Bronchial smooth muscle cell (primary cell): ENCODE data around the gene TREX2. TPM values are rescaled to one million over a fixed set of nuclear protein-coding genes. Genes with fewer than 3 reads are reported as not detected.

ENCODE experiments used
- total RNA-seq: library from RNA; depleted of rRNA; stranded (reverse); fragments of >200 nt; gene quantifications from 2 replicates; pipeline ENCODE4 v1.2.1, GENCODE V29; 2014

The TREX2 gene, protein sequence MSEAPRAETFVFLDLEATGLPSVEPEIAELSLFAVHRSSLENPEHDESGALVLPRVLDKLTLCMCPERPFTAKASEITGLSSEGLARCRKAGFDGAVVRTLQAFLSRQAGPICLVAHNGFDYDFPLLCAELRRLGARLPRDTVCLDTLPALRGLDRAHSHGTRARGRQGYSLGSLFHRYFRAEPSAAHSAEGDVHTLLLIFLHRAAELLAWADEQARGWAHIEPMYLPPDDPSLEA
- 1.3 and 2.0 TPM in 2 replicates for total RNA-seq

GRCh38 chrX:153445856-153446635 is at the start of gene TREX2:
TREX2 (minus strand) TSS chrX:153446056; CDS start chrX:153445430, 626 bp downstream.

DNA sequence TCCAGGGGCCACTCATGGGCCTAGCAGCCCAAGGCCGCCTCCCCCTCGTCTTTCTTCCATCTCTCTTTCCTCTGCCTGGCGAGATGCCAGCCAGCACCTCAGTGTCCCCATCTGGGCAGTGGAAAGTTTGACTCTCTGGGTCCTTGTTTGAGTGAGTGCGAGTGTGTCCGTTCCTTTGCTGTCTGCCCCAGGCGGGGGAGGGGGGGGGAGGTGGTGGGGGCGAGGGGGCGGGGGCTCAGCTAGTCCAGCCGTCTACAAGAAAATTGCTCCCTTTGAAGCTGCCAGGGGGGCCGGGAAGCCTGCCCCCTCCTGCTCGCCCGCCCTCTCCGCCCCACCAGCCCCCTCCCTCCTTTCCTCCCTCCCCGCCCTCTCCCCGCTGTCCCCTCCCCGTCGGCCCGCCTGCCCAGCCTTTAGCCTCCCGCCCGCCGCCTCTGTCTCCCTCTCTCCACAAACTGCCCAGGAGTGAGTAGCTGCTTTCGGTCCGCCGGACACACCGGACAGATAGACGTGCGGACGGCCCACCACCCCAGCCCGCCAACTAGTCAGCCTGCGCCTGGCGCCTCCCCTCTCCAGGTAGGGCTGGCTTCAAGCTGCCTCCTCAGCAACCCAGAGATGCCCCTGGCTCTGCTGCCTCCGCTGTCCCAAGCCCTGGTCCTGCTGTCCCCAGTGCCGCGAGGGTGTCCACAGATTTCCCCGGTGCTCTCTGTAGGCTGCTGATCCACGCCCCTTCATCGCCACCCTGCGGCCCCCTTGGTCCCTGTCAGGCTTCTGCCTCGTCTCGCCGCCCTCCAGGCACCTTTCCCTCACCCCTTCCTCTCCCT is 48.9 kb upstream of the TREX2 start, which contains the start of gene BGN:
BGN (plus strand) TSS at position 440 of the 821 bp plus-strand sequence. CDS start 9,652 bp downstream, outside the sequence.

GRCh38 chrX:153470411-153471363 is 24.8 kb upstream of the TREX2 start, which contains the start of gene HAUS7:
HAUS7 (minus strand) TSS chrX:153470576; CDS start chrX:153470557, 19 bp downstream.

GRCh38 chrX:153411255-153411987 is 34.4 kb downstream of the TREX2 start, which contains the start of gene ZFP92:
ZFP92 (plus strand) TSS chrX:153411472; CDS start chrX:153418323, 6,851 bp downstream.

GRCh38 chrX:153401133-153401764 is 44.6 kb downstream of the TREX2 start, which contains the start of gene PNMA6E:
PNMA6E (minus strand) TSS chrX:153401350; CDS start chrX:153398849, 2,501 bp downstream.

Other genes with a start within 250 kb of the TREX2 start
- not detected in 2 replicates for gene PNMA6F, start 124.3 kb downstream of the TREX2 start, total RNA-seq
- gene ZNF275, start 111.9 kb downstream of the TREX2 start, total RNA-seq: 3.9 and 4.4 TPM in 2 replicates
- gene PNMA6E, start 44.7 kb downstream of the TREX2 start, total RNA-seq: not detected in 2 replicates
- gene ZFP92, start 34.6 kb downstream of the TREX2 start, total RNA-seq: under 0.01 TPM in 2 replicates
- 6.9 and 12.3 TPM in 2 replicates for gene HAUS7, start 24.5 kb upstream of the TREX2 start, total RNA-seq
- 2.4 and 5.3 TPM in 2 replicates for gene BGN, start 48.9 kb upstream of the TREX2 start, total RNA-seq
- gene ATP2B3, start 71.6 kb upstream of the TREX2 start, total RNA-seq: not detected in 2 replicates
- gene CCNQ, start 153.1 kb upstream of the TREX2 start, total RNA-seq: 20.7 and 31.1 TPM in 2 replicates
- not detected in 2 replicates for gene DUSP9, start 201.1 kb upstream of the TREX2 start, total RNA-seq
- gene PNCK, start 227.8 kb upstream of the TREX2 start, total RNA-seq: 0.17 and 0.32 TPM in 2 replicates
- gene SLC6A8, start 241.9 kb upstream of the TREX2 start, total RNA-seq: 7.8 and 11.5 TPM in 2 replicates